ENCODE data around the gene VPS13D. TPM values are rescaled to one million over a fixed set of nuclear protein-coding genes. Genes with fewer than 3 reads are reported as not detected.
A peak's percentile ranks its signal among the peaks of the same experiment; 100 is the strongest.

VPS13D gene
- polyA plus RNA-seq, 1 of the 3 experiments (the other 2 are of a cell fraction), result 15.0 TPM

GRCh38 chr1:12464598-12465056, 234.8 kb downstream of the VPS13D start (continued):
- TF ChIP-seq, protein P1, sequence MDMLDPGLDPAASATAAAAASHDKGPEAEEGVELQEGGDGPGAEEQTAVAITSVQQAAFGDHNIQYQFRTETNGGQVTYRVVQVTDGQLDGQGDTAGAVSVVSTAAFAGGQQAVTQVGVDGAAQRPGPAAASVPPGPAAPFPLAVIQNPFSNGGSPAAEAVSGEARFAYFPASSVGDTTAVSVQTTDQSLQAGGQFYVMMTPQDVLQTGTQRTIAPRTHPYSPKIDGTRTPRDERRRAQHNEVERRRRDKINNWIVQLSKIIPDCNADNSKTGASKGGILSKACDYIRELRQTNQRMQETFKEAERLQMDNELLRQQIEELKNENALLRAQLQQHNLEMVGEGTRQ (IDR thresholded peaks at IDR 0.05; ENCODE audit: borderline replicate concordance, low read depth, low read length), result no peak
- peak; percentile 41; the same call in 1 of the 2 replicates for TF ChIP-seq FOSL2 (IDR thresholded peaks at IDR 0.05; ENCODE audit: borderline replicate concordance, low read depth)
- no peak for TF ChIP-seq GATA2 (CRISPR knock-in tag; IDR thresholded peaks at IDR 0.05)
- TF ChIP-seq ELF1 (IDR thresholded peaks at IDR 0.05), result no peak
- TF ChIP-seq RCOR1 (IDR thresholded peaks at IDR 0.05; ENCODE audit: low read length), result no peak
- TF ChIP-seq SMC3 (IDR thresholded peaks at IDR 0.05; ENCODE audit: low read depth, low read length), result no peak
- TF ChIP-seq TCF12 (IDR thresholded peaks at IDR 0.05), result peak; percentile 83
- no peak for TF ChIP-seq FOXJ3 (CRISPR knock-in tag; IDR thresholded peaks at IDR 0.05)
- peak; percentile 79 for TF ChIP-seq MAX (IDR thresholded peaks at IDR 0.05; ENCODE audit: low read depth)
- TF ChIP-seq, protein P2, sequence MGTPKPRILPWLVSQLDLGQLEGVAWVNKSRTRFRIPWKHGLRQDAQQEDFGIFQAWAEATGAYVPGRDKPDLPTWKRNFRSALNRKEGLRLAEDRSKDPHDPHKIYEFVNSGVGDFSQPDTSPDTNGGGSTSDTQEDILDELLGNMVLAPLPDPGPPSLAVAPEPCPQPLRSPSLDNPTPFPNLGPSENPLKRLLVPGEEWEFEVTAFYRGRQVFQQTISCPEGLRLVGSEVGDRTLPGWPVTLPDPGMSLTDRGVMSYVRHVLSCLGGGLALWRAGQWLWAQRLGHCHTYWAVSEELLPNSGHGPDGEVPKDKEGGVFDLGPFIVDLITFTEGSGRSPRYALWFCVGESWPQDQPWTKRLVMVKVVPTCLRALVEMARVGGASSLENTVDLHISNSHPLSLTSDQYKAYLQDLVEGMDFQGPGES (IDR thresholded peaks at IDR 0.05; ENCODE audit: low read depth, low read length), result no peak
- TF ChIP-seq YY1 (IDR thresholded peaks at IDR 0.05; ENCODE audit: low read depth), result no peak
- peak; percentile 95 for TF ChIP-seq NFIC (IDR thresholded peaks at IDR 0.05; ENCODE audit: borderline replicate concordance)
- TF ChIP-seq SIN3A (IDR thresholded peaks at IDR 0.05; ENCODE audit: borderline replicate concordance, low read depth, low read length), result no peak; the same call in 1 of the 2 replicates
- peak; percentile 58 for TF ChIP-seq JUND (IDR thresholded peaks at IDR 0.05)
- TF ChIP-seq TEAD4 (IDR thresholded peaks at IDR 0.05; ENCODE audit: borderline replicate concordance, insufficient read depth), result 0 out of 2 replicates have a peak, but pooled peaks have one; percentile 51
- TF ChIP-seq RXRA (IDR thresholded peaks at IDR 0.05; ENCODE audit: borderline replicate concordance, low read depth), result peak; percentile 76; the same call in 1 of the 2 replicates
- TF ChIP-seq USF1 (IDR thresholded peaks at IDR 0.05; ENCODE audit: borderline replicate concordance, low read depth), result no peak
- TF ChIP-seq ZBTB33 (IDR thresholded peaks at IDR 0.05; ENCODE audit: borderline replicate concordance, low read depth), result no peak
- TF ChIP-seq TAF1 (IDR thresholded peaks at IDR 0.05; ENCODE audit: borderline replicate concordance, low read depth, low read length), result no peak
- peak; percentile 49; the same call in 1 of the 2 replicates for TF ChIP-seq POLR2AphosphoS5 (IDR thresholded peaks at IDR 0.05; ENCODE audit: low read depth, low read length)
- TF ChIP-seq CHD2 (IDR thresholded peaks at IDR 0.05; ENCODE audit: low read length, partially characterized antibody), result no peak

Data from SK-N-SH (cell line).